ENCODE results near the gene BNIP5.
"Not testable (repeated sequence)": the region's sequence is repeated elsewhere in the genome, so short reads cannot be mapped to it uniquely, and the experiment has no call there.

BNIP5 gene

DNA sequence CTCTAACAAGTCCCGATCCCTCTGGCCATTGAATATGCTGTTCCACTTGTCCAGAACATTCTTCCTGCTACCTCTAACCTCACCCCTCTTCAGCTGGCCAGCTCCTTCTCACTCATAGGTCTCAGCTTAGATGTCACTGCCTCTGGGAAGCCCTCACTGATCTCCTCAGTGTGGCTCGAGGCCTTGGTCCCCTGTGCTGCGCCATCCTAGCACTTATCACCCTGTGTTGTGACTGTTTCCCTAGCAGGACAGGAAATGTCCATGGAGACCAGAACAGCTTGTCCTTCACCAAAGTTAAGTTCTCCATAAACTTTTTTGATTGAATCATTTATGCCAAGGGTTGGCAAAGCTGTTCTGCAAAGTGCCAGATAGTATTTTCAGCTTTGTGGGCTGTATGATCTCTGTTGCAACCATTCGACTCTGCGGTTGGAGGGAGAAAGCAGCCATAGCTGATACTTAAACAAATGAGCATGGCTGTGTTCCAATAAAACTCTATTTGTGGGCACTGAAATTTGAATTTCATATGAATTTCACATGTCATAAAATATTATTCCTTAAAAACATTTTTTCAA, 6.5 kb upstream of the BNIP5 start:
- TF ChIP-seq CTCF (IDR thresholded peaks at IDR 0.05; ENCODE audit: low read depth, low read length), result no peak
- no peak for DNase-seq (ENCODE audit: low read depth in 2 of 2)
- no peak overlapping the region for H3K4me3 ChIP-seq (replicated peaks in 1 of 2; ENCODE audit: low read depth in 2 of 2, low read length in 2 of 2)

- peak; percentile 70 to 89 for DNase-seq (ENCODE audit: low read depth in 2 of 2)
- peak overlapping the region in 1 of 2 donors; percentile 36 for H3K4me3 ChIP-seq (replicated peaks in 1 of 2; ENCODE audit: low read depth in 2 of 2, low read length in 2 of 2)
- peak; percentile 99 for TF ChIP-seq CTCF (IDR thresholded peaks at IDR 0.05; ENCODE audit: low read depth, low read length)
Observed at GRCh38 chr6:36340618-36341454, 4.1 kb upstream of the BNIP5 start.

DNA sequence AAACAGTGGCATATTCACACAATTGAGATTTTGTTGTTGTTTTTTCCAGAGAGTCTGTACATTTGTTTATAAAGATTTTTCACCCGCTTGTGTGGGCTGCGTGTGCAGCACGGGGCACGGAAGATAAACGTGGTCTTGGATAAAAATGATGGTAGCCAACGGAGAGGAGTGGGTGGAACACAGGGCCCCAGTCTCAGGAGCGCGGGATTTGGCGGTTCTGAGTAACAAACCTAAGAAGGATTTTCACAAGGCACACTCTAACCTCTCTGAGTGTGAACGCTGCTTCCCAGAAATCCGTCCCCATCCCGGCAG, 3.6 kb upstream of the BNIP5 start:
- no peak for DNase-seq (ENCODE audit: low read depth in 2 of 2)
- H3K4me3 ChIP-seq (replicated peaks in 1 of 2; ENCODE audit: low read depth in 2 of 2, low read length in 2 of 2), result no peak overlapping the region
- no peak for TF ChIP-seq CTCF (IDR thresholded peaks at IDR 0.05; ENCODE audit: low read depth, low read length)

DNA sequence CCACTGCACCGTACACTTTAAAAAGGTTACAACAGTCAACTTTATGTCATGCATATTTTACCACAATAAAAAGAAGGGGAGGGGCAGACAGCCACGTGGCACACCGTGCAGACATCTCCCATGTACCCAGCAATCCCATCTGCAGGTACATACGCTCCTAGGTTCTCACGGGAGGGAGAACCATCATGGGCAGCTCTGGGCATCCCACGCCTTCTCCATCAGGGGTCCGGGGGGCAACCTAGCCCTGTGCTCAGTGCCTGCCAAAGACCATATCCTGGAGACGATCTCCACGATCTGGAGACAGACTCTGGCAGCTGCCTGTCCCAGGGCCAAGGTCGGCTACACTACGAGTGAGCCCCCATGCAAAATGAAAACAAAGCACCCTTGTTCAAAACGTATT, 2.5 kb upstream of the BNIP5 start:
- TF ChIP-seq CTCF (IDR thresholded peaks at IDR 0.05; ENCODE audit: low read depth, low read length), result no peak
- H3K4me3 ChIP-seq (replicated peaks in 1 of 2; ENCODE audit: low read depth in 2 of 2, low read length in 2 of 2), result no peak overlapping the region
- no peak for DNase-seq (ENCODE audit: low read depth in 2 of 2)

- H3K4me3 ChIP-seq (replicated peaks in 1 of 2; ENCODE audit: low read depth in 2 of 2, low read length in 2 of 2); DNase-seq (ENCODE audit: low read depth in 2 of 2): not testable (repeated sequence)
Observed at GRCh38 chr6:36338223-36338622, 1.5 kb upstream of the BNIP5 start.

DNA sequence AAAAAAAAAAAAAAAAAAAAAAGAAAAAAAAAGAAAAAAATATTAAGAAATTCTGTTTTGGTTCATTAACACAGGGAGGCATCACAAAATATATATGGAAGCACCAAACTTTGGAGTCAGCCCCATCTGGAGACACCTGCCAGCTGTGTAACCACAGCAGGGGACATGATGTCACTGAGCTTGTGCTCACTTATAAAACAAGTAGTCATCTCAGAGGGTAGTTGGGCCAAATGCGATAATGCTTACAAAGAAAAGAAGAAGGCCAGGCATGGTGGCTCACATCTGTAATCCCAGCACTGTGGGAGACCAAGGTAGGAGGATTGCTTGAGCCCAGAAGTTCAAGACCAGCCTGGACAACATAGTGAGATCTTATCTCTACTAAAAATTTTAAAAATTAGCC, 1.1 kb upstream of the BNIP5 start:
- no peak overlapping the region for H3K4me3 ChIP-seq (replicated peaks in 1 of 2; ENCODE audit: low read depth in 2 of 2, low read length in 2 of 2)
- no peak for TF ChIP-seq CTCF (IDR thresholded peaks at IDR 0.05; ENCODE audit: low read depth, low read length)
- no peak for DNase-seq (ENCODE audit: low read depth in 2 of 2)

DNA sequence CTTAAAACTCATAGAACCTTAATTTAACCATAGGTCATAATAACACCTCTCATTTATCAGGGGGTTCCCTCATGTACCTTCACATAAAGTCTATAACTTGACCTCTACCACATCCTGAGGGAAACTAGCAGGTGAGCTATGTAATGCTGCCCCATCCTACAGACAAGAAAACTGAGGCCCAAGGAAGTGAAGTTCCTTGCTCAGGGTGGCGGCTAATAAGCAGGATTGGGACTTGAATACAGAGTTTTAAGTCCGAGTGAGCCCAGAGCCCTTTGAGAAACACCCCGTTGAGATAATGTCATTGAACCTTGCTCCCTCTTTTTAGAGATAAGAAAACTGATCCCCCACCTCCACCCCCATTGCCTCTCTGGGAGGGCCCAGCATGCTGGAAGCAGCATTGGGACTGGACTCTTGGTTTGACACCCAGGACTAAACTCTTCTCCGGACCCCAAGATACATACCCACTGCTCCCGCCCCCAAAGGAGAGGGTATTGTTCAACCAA, 429 bp downstream of the BNIP5 start:
- H3K4me3 ChIP-seq (replicated peaks in 1 of 2; ENCODE audit: low read depth in 2 of 2, low read length in 2 of 2), result no peak overlapping the region
- TF ChIP-seq CTCF (IDR thresholded peaks at IDR 0.05; ENCODE audit: low read depth, low read length), result no peak
- DNase-seq (ENCODE audit: low read depth in 2 of 2), result no peak
